GM12872 (cell line): Measurements from ENCODE around the gene SCAANT1.
A peak's percentile ranks its signal among the peaks of the same experiment; 100 is the strongest.

Experiments used
- CTCF ChIP-seq: IDR thresholded peaks from 3 replicates; pipeline ENCODE4 v1.5.1; 2011; ENCODE audit warnings: low read depth, mild to moderate bottlenecking, low read length, moderate library complexity; ENCODE audit not compliant: insufficient read depth

The SCAANT1 gene

GRCh38 chr3:63911873-63912767 lies at the start of gene SCAANT1:
TSS of gene SCAANT1 (minus strand) at chr3:63912383.
- TF ChIP-seq CTCF, result no peak

GRCh38 chr3:63961891-63962290 lies 49.7 kb upstream of the SCAANT1 start:
- peak; percentile 60 for TF ChIP-seq CTCF

- no peak for TF ChIP-seq CTCF
These were observed 48.0 kb upstream of the SCAANT1 start for GRCh38 chr3:63960048-63960711.

GRCh38 chr3:63959146-63959545 lies 47.0 kb upstream of the SCAANT1 start:
- no peak for TF ChIP-seq CTCF

- no peak for TF ChIP-seq CTCF
These were observed 43.8 kb upstream of the SCAANT1 start for GRCh38 chr3:63955830-63956545.

- no peak for TF ChIP-seq CTCF
These were observed 43.0 kb upstream of the SCAANT1 start for GRCh38 chr3:63955036-63955650.

- TF ChIP-seq CTCF, result no peak
These were observed 42.0 kb upstream of the SCAANT1 start for GRCh38 chr3:63954182-63954581.
